HG03342 (cell line): ENCODE data around the gene SORCS1.

Source experiments
- ATAC-seq: cut with Tn5 transposase; IDR thresholded peaks from one replicate; pipeline ENCODE4 v1.9.1; 2021; ENCODE audit warnings: mild to moderate bottlenecking, moderate library complexity; ENCODE audit not compliant: unreplicated experiment

The SORCS1 gene

GRCh38 chr10:106765241-106765754 lies 399.2 kb downstream of the SORCS1 start:
- no peak for ATAC-seq

DNA sequence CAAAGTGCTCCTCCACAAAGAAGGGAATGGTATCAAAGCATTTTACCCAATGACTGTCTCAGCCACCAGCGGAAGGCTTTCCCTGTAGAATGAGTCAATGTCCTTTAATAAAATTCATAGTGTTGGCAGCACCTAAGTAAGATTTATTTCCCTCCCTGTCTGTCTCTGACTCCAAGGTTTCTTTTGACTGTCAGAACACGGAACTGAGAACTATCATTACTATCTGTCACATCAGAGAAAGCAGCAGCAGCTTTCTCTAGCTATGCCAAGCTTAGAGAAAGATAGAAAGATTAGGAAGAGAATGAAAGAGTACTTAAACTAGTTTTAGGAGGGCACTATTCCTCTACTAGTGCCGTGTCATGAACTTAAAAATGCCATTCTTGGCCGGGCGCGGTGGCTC lies 400.1 kb downstream of the SORCS1 start:
- ATAC-seq = no peak

DNA sequence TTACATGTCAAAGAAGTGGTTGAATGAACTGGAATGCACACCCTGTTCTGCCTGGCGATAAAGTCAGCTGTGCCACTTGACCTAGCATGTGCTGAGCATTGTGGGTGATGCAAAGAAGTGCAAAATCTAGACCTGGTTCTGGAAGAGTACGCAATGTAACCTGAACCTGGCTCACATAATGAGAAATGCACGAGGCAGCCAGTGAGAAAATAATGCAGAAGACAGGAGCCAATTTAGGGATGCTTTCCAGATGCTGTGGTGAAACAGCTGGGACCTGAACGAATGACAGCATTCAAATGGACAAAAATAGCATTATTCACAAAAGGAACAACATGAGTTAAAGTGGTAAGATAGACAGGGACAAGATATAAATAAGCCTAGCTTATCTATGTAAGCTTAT lies 402.6 kb downstream of the SORCS1 start:
- ATAC-seq = no peak

DNA sequence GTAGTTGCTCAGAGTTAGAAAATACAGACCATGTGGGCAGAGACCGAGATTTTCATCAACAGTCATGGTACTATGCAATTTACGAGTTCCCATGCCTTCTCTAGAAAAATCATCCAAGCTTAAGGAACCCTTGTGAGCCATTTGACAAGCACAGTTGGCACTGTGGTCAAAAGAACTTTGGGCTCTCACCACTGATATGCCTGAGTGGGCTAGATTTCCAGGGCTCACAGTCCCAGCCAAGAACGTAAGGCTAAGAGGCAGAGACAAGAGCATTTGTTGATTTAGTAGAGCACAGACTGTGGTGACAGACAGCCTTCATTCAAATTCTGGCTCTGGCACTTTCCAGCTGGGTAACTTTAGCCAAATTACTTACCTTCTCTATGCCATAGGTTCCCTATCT lies 407.0 kb downstream of the SORCS1 start:
- ATAC-seq = no peak

DNA sequence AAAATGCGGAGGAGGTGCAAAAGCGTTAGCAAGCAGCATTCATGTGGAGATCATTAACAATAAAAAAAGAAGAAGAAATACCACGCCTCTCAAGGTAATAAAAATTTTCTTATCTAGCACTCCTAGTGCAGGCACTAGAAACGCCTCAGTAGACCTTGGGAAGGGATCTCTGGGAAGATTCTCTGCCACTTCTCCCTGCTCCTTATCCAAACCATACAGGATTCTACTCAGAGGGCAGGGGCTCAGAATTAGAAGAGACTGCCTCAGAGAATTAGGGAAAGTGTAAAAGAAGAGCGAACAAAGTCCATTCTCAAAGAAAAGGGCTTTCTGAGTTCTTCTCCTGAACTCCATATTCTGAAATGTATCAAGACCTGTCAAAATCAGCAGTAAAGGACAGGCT lies 413.4 kb downstream of the SORCS1 start:
- ATAC-seq = no peak

GRCh38 chr10:106746868-106747267 lies 417.6 kb downstream of the SORCS1 start:
- no peak for ATAC-seq

DNA sequence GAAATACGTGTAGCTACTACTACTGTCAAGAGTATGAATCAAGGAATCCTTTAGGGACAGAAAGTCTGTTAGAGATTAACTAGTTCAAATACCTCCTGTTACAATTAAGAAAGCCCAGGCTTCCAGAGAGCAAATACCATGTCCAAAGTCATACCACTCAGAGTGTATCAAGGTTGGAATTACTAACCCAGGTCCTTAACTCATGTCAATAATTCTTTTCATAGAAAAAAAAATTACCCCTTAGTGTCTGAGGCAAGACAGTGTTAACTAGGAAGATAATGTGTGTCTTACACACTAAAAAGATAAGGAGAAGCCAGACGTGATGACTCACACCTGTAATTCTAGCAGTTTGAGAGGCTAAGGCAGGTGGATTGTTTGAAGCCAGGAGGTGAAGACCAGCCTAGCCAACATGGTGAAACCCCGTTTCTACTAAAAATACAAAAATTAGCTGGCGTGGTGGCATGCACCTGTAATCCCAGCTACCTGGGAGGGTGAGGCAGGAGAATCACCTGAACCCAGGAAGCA lies 423.4 kb downstream of the SORCS1 start:
- no peak for ATAC-seq

DNA sequence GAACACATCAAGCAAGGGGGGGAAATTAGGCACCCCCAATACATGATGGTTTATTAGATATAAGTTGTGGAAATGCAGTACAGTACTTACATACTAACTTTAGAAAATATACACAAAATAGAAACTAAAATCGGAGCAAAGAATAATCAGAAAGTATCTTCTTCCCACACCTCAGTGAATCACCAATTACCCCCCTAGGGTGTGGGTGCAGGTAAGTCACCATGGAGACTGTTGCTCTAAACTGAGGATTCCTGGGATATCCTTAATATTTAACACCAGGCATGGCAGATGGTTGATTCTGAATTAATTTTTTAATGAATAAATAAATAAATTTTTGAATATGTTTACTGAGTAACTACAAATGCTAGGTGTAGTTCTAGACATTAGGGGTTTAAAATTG lies 424.4 kb downstream of the SORCS1 start:
- no peak for ATAC-seq

GRCh38 chr10:106734220-106734619 lies 430.3 kb downstream of the SORCS1 start:
- no peak for ATAC-seq

DNA sequence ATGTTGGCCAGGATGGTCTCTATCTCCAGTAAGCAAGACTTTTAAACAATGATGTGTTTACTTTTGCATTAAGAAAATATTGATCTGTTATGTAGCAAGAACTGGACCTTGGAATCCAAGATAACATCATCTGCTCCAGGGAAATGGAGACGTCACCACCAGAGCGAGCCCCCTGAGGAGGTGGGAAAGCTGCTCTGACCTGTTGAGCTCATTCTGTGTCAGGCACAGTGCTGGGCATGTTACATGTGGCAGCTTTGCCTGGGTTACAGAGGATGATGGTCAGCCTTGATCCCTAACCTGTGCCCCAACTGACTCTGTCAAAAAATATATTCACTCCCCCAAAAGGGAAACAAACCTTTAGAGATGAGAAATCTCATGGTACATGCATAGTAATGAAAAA lies 436.3 kb downstream of the SORCS1 start:
- no peak for ATAC-seq

DNA sequence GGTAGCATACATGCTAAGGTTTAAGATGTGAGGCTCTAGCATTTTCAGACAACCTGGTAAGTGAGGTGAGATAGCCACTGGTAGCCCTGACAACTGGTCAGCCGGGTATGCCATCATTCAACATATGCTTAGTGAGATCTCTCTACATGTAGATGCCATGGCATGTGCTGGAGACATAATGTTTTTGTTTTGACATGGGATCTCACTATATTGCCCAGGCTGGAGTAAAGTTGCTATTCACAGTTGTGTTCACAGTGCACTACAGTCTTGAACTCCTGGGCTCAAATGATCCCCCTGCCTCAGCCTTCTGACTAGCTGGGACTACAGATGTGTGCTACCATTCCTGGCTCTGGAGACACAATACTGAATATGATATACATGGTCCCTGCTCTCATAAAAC lies 437.3 kb downstream of the SORCS1 start:
- no peak for ATAC-seq

DNA sequence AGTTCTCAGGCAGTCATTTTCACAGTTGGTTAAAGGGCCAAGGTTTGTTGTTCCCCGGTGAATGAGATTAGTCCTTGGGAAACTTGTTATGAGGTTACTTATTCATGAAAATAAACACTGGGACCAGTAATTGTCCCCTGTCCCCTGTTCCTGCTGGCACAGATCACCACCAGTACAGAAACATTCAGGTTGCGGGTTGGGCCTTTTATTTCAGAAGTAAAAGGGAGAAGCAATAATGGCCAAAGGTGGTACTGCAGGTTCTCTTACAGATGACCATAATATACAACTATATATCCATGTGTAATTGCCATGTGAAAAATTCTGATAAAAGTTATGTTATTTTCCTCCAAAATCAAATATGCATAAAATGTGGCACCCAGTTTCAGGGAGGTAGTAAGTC lies 442.0 kb downstream of the SORCS1 start:
- no peak for ATAC-seq

DNA sequence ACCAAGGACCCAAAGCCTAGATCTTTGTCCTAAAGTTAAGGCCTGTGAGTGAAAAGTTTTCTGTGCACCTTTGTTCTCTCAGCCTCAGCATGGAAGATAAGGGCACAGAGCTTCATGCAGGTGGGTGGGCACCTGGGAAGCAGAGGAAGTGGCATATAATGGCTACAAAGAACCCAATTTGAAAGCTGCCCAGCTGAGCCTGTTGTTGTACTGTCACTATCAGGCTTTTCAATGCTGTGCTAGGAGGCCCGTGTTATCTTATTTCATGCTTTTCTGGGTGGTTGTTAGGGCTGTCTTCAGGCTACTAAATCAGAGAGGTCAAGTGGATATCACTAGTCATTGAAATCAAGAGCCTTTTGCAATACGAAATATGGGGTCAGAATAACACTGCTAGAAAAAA lies 443.8 kb downstream of the SORCS1 start:
- ATAC-seq = no peak

DNA sequence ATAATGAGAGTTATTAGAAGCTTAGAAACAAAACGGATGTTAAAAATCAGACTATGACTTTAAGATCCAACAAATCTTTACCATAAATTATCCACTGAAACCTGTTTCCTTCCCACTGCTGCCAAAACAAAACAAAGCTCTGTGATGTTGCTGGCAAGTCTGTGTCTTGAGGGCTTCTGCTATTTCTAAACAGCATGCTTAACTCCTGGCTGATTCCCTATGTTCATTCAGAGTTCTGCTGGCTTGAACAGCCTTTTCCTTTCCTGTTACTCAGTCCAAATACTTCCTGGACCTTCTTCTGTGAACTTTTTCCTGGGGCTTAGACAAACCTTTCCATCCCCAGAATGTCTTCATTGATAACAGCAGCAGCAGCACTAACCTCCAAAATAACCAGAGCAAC lies 448.1 kb downstream of the SORCS1 start:
- ATAC-seq = no peak

- ATAC-seq = no peak
Measured at GRCh38 chr10:106714734-106715555, 449.6 kb downstream of the SORCS1 start.

DNA sequence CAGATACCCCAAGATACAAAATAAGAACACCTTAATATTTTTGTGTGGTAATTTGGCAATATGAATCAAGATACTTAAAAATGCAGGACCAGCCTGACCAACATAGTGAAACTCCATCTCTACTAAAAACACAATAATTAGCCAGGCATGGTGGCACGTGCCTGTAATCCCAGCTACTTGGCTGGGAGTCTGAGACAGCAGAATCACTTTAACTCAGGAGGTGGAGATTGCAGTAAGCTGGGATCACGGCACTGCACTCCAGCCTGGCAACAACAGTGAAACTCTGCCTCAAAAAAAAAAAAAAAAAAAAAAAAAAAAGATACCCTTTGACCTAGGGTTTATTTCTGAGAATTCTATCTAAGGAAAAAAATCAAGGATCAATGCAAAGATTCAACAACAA lies 450.7 kb downstream of the SORCS1 start:
- no peak for ATAC-seq

GRCh38 chr10:106712988-106713387 lies 451.5 kb downstream of the SORCS1 start:
- ATAC-seq = no peak

DNA sequence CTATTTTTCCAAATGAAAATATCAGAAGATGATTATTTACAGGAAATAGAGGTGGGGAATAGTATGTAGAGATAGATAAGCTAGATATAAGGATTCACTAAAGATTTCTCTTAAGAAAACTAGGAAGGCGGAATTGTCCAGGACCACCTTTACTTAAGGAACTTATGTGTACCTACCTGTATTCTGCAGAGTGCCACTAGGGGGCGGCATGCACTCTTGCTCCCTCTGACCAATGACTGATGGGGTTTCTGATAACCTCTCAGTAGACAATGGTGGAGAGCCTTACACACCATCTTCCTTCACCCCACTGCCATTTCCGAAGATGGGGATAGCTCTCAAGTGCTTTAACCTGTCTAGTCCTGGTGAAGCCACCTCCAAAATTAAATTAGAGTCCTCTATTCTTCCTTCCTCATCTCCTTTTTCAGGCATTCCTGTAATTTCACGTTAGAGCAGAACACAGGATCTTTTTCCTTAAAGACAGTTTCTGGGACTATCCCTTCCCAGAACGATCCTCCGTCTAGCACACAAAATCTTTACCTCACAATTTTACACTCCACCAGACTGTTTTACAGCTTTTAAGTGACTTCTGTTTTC lies 453.1 kb downstream of the SORCS1 start:
- peak; percentile 82 for ATAC-seq

GRCh38 chr10:106708506-106708905 lies 456.0 kb downstream of the SORCS1 start:
- ATAC-seq = no peak

DNA sequence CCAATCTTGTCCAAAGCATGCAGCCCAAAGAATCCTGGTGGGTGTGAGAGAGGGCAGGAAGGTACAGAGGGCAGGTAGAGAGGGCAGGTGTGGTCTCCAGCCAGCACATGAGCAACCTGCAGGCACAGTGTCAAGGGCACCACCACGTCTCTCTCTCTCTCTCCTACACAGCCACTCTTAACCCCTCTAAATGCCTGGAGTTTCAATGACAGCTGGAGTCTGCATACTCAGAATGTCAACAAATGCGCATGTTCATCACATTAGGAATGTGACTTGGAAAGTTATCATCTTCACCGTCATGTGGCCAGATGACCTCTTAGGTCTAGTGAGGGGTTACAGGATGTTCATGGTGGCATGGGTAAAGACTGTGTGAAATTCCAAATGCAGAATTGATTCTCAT lies 456.8 kb downstream of the SORCS1 start:
- no peak for ATAC-seq

DNA sequence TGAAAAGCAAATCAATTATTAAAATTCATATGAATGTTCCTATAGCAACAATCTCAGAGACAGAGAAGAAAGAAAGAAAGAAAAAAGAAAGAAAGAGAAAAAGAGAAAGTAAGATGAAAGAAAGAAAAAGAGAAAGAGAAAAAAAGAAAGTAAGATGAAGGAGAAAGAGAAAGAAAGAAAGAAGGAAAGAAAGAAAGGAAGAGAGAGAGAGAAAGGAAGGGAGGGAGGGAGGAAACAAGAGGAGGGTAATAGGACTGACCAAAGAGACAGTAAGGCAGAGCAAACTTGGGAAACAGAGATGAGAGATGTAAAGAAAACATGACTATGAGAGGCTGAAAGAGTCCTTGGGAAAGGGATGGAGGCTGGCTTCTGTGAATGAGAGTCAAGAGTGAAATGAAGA lies 458.4 kb downstream of the SORCS1 start:
- ATAC-seq = no peak

- peak; percentile 81 for ATAC-seq
Measured at GRCh38 chr10:106705681-106706100, 458.8 kb downstream of the SORCS1 start.
